Neuronal stem cell (in vitro differentiated cells): ENCODE measurements around the gene CAD.

Source experiments
- DNase-seq: peaks from one replicate; pipeline ENCODE4 v3.0.0-alpha.2; 2013; ENCODE audit warnings: low spot score
- H2AFZ ChIP-seq: one replicate; pipeline ENCODE4 v1.6.1; 2013; ENCODE audit warnings: mild to moderate bottlenecking, low read length, inconsistent platforms
- H2AK5ac ChIP-seq: 2 replicates; pipeline ENCODE4 v1.6.1; 2013; ENCODE audit warnings: low read depth, mild to moderate bottlenecking, inconsistent platforms, low read length, moderate library complexity, mixed read lengths
- H2BK120ac ChIP-seq: 2 replicates; pipeline ENCODE4 v1.6.1; 2013; ENCODE audit warnings: low read depth, mild to moderate bottlenecking, inconsistent platforms, low read length, moderate library complexity, mixed read lengths
- H2BK12ac ChIP-seq: one replicate; pipeline ENCODE4 v1.6.1; 2013; ENCODE audit warnings: low read length, inconsistent platforms
- H2BK15ac ChIP-seq: 2 replicates; pipeline ENCODE4 v1.6.1; 2013; ENCODE audit warnings: mild to moderate bottlenecking, low read length, inconsistent platforms, mixed read lengths
- H2BK5ac ChIP-seq: one replicate; pipeline ENCODE4 v1.6.1; 2013; ENCODE audit warnings: inconsistent platforms, mild to moderate bottlenecking, low read length, moderate library complexity
- H3K14ac ChIP-seq: one replicate; pipeline ENCODE4 v1.6.1; 2013; ENCODE audit warnings: low read length, inconsistent platforms
- H3K18ac ChIP-seq: 2 replicates; pipeline ENCODE4 v1.6.1; 2013; ENCODE audit warnings: low read length, inconsistent platforms
- H3K23ac ChIP-seq: 2 replicates; pipeline ENCODE4 v1.6.1; 2013; ENCODE audit warnings: low read depth, mild to moderate bottlenecking, mixed read lengths, low read length, inconsistent platforms; ENCODE audit not compliant: poor library complexity
- H3K27ac ChIP-seq: replicated peaks from 3 replicates; pipeline ENCODE4 v1.5.1; 2013; ENCODE audit warnings: low read length, inconsistent platforms
- H3K27me3 ChIP-seq, 3 experiments: 2 replicates each; pipeline ENCODE4 v1.6.1; 2013; ENCODE audit warnings: low read length in 3 of 3, mild to moderate bottlenecking in 2 of 3, inconsistent platforms in 1 of 3, low read depth in 1 of 3, mixed read lengths in 1 of 3, moderate library complexity in 1 of 3; ENCODE audit not compliant: control insufficient read depth in 3 of 3, insufficient read depth in 3 of 3
- H3K36me3 ChIP-seq, 2 donors: replicated peaks in 1 of 2; 2 replicates each; pipeline ENCODE4 v1.6.1; 2013; ENCODE audit warnings: low read length in 2 of 2; ENCODE audit not compliant: control insufficient read depth in 2 of 2, insufficient read depth in 2 of 2
- H3K4ac ChIP-seq: 2 replicates; pipeline ENCODE4 v1.6.1; 2013; ENCODE audit warnings: inconsistent platforms, mild to moderate bottlenecking, low read length, moderate library complexity
- H3K4me1 ChIP-seq, 2 donors: 1 replicate in 1 of 2; 2 replicates in 1 of 2; pipeline ENCODE4 v1.6.1; 2013; ENCODE audit warnings: low read length in 2 of 2, low read depth in 1 of 2; ENCODE audit not compliant: control insufficient read depth in 2 of 2, insufficient read depth in 1 of 2
- H3K4me2 ChIP-seq: one replicate; pipeline ENCODE4 v1.6.1; 2013; ENCODE audit warnings: mild to moderate bottlenecking, low read length, inconsistent platforms; ENCODE audit not compliant: insufficient read depth, poor library complexity, severe bottlenecking
- H3K4me3 ChIP-seq, 2 donors: 2 replicates each; pipeline ENCODE4 v1.5.1; 2013; ENCODE audit warnings: low read length in 2 of 2, mild to moderate bottlenecking in 2 of 2, inconsistent platforms in 1 of 2, moderate library complexity in 1 of 2
- H3K79me1 ChIP-seq: one replicate; pipeline ENCODE4 v1.6.1; 2013; ENCODE audit warnings: low read depth, mild to moderate bottlenecking, inconsistent platforms, low read length, moderate library complexity
- H3K9ac ChIP-seq: one replicate; pipeline ENCODE4 v1.6.1; 2013; ENCODE audit warnings: mild to moderate bottlenecking, low read depth, low read length, inconsistent platforms; ENCODE audit not compliant: poor library complexity
- H3K9me3 ChIP-seq, 2 donors: replicated peaks in 1 of 2; 2 replicates each; pipeline versions ENCODE3 to v1.6.1; 2013; ENCODE audit warnings: low read length in 2 of 2, mild to moderate bottlenecking in 2 of 2, inconsistent platforms in 1 of 2, low read depth in 1 of 2, mixed read lengths in 1 of 2, moderate library complexity in 1 of 2; ENCODE audit not compliant: control insufficient read depth in 2 of 2, insufficient read depth in 1 of 2
- H4K8ac ChIP-seq: one replicate; pipeline ENCODE4 v1.6.1; 2013; ENCODE audit warnings: low read depth, mild to moderate bottlenecking, inconsistent platforms, low read length, moderate library complexity
- H4K91ac ChIP-seq: one replicate; pipeline ENCODE4 v1.6.1; 2013; ENCODE audit warnings: low read length, low read depth, mild to moderate bottlenecking, inconsistent platforms; ENCODE audit not compliant: poor library complexity
- WGBS, 2 donors: extraction: QIAGEN DNeasy Blood & Tissue Kit; methylation state at CpG; one replicate each; pipeline ENCODE4 v1.1.7; 2013; ENCODE audit warnings: missing lambda C conversion rate in 2 of 2, mixed read lengths in 1 of 2; ENCODE audit not compliant: insufficient read length in 2 of 2, insufficient replicate concordance in 1 of 2; ENCODE audit errors: extremely low coverage in 2 of 2; 5-methylcytosine and 5-hydroxymethylcytosine counted together

CAD gene

GRCh38 chr2:27185331-27186026 lies 31.7 kb upstream of the CAD start:
- Histone ChIP-seq H2BK5ac (no peak overlapping the region), H3K27ac (no peak overlapping the region), H2AFZ (peak overlapping the region; percentile 11), H4K8ac (no peak overlapping the region), H3K4me1 (no peaks in the 10 kb centered on the region), H3K4me2 (no peak overlapping the region), H3K9ac (no peak overlapping the region), H2BK120ac (no peak overlapping the region), H2BK12ac (no peak overlapping the region), H4K91ac (no peak overlapping the region), H3K27me3 (peaks cover 0 to 23% (median 0%) of the 10 kb centered on the region in 3 experiments), H3K79me1 (no peaks in the 10 kb centered on the region), H3K14ac (no peak overlapping the region), H2BK15ac (no peak overlapping the region), H3K18ac (no peak overlapping the region), H3K9me3 (no peaks in the 10 kb centered on the region), H3K4ac (no peak overlapping the region), H3K36me3 (no peaks in the 10 kb centered on the region), H2AK5ac (no peak overlapping the region), H3K23ac (no peak overlapping the region), H3K4me3 (no peak overlapping the region)
- no CpG with 5 or more reads among the region's 6 CpGs for WGBS, 2 donors
- DNase-seq = no peak

DNA sequence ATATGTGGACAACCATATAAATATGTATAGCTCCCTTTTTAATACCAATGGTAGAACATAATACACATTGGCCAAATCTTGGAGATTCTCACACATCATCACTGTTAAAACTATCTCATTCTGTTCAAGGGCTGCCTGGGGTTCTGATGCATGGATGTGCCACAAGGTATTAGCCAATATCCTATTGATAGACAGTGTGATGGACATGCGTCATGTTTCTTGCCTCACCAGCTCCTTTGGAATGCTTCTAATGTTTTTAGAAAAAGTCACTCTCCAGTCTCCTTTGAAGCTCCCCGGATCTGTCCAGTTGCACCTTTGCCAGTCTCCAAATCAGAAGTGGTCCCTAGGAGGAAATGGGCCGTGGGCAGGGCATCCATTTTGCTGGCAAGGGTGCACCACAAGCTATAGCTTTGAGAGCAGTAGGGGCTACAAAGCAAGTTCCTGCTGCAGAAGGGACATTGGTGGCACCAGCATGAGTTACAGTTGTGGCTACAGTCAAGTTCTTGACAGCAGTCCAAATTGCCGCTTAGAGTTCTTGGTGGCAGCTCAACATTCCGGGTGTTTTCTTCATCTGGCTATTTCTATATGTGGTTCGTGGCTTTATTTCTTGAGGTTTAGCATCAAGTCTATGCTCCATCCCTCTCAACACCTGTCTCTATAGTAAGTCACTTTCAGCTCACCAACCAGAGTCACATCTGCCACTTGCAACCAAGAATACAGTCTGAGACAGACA lies 30.4 kb upstream of the CAD start:
- Histone ChIP-seq H4K8ac (peak overlapping the region; percentile 30), H3K27ac (no peak overlapping the region), H3K9me3 (no peaks in the 10 kb centered on the region), H2AFZ (no peak overlapping the region), H3K9ac (no peak overlapping the region), H2BK5ac (no peak overlapping the region), H2AK5ac (no peak overlapping the region), H2BK12ac (no peak overlapping the region), H2BK15ac (no peak overlapping the region), H3K4me2 (no peak overlapping the region), H3K4me3 (no peak overlapping the region), H3K23ac (no peak overlapping the region), H4K91ac (no peak overlapping the region), H2BK120ac (no peak overlapping the region), H3K14ac (no peak overlapping the region), H3K79me1 (no peaks in the 10 kb centered on the region), H3K36me3 (no peaks in the 10 kb centered on the region), H3K18ac (no peak overlapping the region), H3K4me1 (no peaks in the 10 kb centered on the region), H3K27me3 (peaks cover 0 to 19% (median 0%) of the 10 kb centered on the region in 3 experiments), H3K4ac (no peak overlapping the region)
- no peak for DNase-seq
- WGBS, 2 donors = no CpG with 5 or more reads among the region's 6 CpGs

DNA sequence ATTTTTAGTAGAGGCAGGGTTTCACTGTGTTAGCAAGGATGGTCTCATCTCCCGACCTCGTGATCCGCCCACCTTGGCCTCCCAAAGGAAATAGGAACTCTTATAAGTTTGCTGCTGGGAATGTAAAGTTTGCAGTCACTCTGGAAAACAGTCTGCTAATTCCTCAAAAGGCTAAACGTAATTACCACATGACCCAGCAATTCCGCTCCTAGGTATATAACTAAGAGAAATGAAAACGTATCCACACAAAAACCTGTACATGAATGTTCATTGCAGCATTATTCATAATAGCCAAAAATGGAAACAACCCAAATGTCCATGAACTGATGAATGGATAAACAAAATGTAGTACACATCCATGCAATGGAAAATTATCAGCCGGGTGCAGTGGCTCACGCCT lies 27.2 kb upstream of the CAD start:
- Histone ChIP-seq H4K8ac (no peak overlapping the region), H3K18ac (no peak overlapping the region), H3K9me3 (no peaks in the 10 kb centered on the region), H3K4me3 (no peak overlapping the region), H3K36me3 (no peaks in the 10 kb centered on the region), H3K9ac (no peak overlapping the region), H3K27me3 (peaks cover 0 to 3% (median 0%) of the 10 kb centered on the region in 3 experiments), H2BK12ac (no peak overlapping the region), H3K79me1 (no peaks in the 10 kb centered on the region), H3K14ac (no peak overlapping the region), H3K4me1 (no peaks in the 10 kb centered on the region), H4K91ac (no peak overlapping the region), H3K23ac (no peak overlapping the region), H3K27ac (no peak overlapping the region), H3K4me2 (no peak overlapping the region), H3K4ac (no peak overlapping the region), H2AK5ac (no peak overlapping the region), H2BK15ac (no peak overlapping the region), H2BK120ac (no peak overlapping the region), H2BK5ac (no peak overlapping the region), H2AFZ (no peak overlapping the region)
- no peak for DNase-seq
- WGBS, 2 donors = no CpG with 5 or more reads among the region's 8 CpGs

DNA sequence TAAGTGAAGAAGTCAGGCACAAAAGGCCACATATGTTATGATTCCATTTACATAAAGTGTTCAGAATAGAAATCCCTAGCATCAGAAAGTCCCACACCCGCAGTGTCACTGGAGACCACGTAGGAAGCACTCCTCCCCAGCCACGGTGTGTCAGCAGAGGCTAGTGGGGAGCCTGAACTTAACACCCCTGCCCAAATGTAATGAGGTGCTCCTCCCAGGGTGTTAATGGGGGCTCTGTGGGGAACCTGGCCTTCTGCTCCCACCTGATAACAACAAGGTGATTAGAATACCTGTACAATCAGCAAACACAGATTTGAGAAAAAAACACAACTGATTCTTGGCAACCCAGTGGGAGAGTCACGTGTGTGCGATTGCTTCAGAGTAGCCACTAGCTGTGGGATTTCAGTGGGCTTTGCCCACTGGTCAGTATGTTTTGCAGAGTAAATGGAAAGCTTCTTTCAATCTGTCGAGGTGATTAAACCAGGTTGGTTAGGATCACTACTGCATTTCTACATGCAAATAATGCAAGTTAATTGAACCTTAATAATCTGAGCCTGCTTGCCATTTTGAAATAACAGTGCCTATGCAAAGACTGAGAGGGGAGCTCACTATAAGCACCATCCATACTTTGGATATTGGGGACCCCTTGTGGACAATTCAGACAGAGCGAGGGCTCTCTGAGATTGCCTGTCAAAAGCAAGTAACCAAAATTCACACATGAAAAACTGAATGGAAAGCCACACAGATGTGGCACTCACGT lies 25.9 kb upstream of the CAD start:
- Histone ChIP-seq H3K9ac (no peak overlapping the region), H3K18ac (no peak overlapping the region), H2AK5ac (no peak overlapping the region), H3K14ac (no peak overlapping the region), H3K79me1 (no peaks in the 10 kb centered on the region), H4K8ac (no peak overlapping the region), H3K4me3 (no peak overlapping the region), H4K91ac (no peak overlapping the region), H3K27me3 (no peaks in the 10 kb centered on the region), H3K23ac (no peak overlapping the region), H2AFZ (no peak overlapping the region), H2BK15ac (no peak overlapping the region), H3K9me3 (no peaks in the 10 kb centered on the region), H2BK5ac (no peak overlapping the region), H2BK120ac (no peak overlapping the region), H2BK12ac (no peak overlapping the region), H3K4me1 (no peaks in the 10 kb centered on the region), H3K4ac (no peak overlapping the region), H3K36me3 (no peaks in the 10 kb centered on the region), H3K4me2 (no peak overlapping the region), H3K27ac (no peak overlapping the region)
- peak; percentile 37 for DNase-seq
- no CpG with 5 or more reads among the region's 8 CpGs for WGBS, 2 donors
